Gastrocnemius medialis (tissue), 4 donors: ENCODE measurements around the gene ZNF578. TPM values are rescaled to one million over a fixed set of nuclear protein-coding genes. Genes with fewer than 3 reads are reported as not detected.
A peak's percentile ranks its signal among the peaks of the same experiment; 100 is the strongest.

Source experiments
- ATAC-seq, 2 donors: fragments of 150-250 bp; one replicate each; pipeline ENCODE4 v1.9.1; 2016
- DNase-seq, 2 donors: peaks; one replicate each; pipeline ENCODE4 v3.0.0-alpha.2; 2019
- H3K27ac ChIP-seq, 4 donors: fragments of 200-600 bp; sonication (generic); 1 replicate in 1 of 4; 2 replicates in 3 of 4; pipeline ENCODE4 v1.5.1; 2016 to 2018; ENCODE audit warnings: mild to moderate bottlenecking in 2 of 4, moderate library complexity in 1 of 4
- H3K27me3 ChIP-seq, 3 donors: fragments of 200-600 bp; sonication (generic) in 2 of 3; 1 replicate in 1 of 3; 2 replicates in 2 of 3; pipeline versions ENCODE4 v1.5.1 to v1.6.0; 2016 to 2019; ENCODE audit warnings: mild to moderate bottlenecking in 1 of 3, moderate library complexity in 1 of 3
- H3K36me3 ChIP-seq, 2 donors: fragments of 200-600 bp; sonication (generic) in 1 of 2; one replicate each; pipeline ENCODE4 v1.5.1; 2017 to 2018
- H3K4me1 ChIP-seq, 2 donors: fragments of 200-600 bp; sonication (generic) in 1 of 2; one replicate each; pipeline ENCODE4 v1.5.1; 2016 to 2017; ENCODE audit warnings: mild to moderate bottlenecking in 2 of 2
- H3K4me3 ChIP-seq, 4 donors: fragments of 200-600 bp; sonication (generic) in 3 of 4; 1 replicate in 1 of 4; 2 replicates in 3 of 4; pipeline ENCODE4 v1.5.1; 2016 to 2019; ENCODE audit warnings: mild to moderate bottlenecking in 2 of 4
- H3K9me3 ChIP-seq, 3 donors: fragments of 200-600 bp; sonication (generic) in 2 of 3; 1 replicate in 1 of 3; 2 replicates in 2 of 3; pipeline ENCODE4 v1.5.1; 2016 to 2019
- CTCF ChIP-seq, 5 experiments: fragments of 450-650 bp in 3 of 5; fragments of 200-600 bp in 2 of 5; sonication (generic) in 2 of 5; IDR thresholded peaks in 4 of 5; conservative IDR thresholded peaks in 1 of 5; 1 replicate in 4 of 5; 2 replicates in 1 of 5; pipeline ENCODE4 v1.5.1; 2016 to 2019; ENCODE audit warnings: antibody characterized with exemption in 5 of 5, mild to moderate bottlenecking in 3 of 5, moderate library complexity in 3 of 5
- POLR2A ChIP-seq, 2 donors: fragments of 450-650 bp; IDR thresholded peaks; one replicate each; pipeline ENCODE4 v1.6.1; 2017; ENCODE audit warnings: antibody characterized with exemption in 2 of 2, mild to moderate bottlenecking in 2 of 2, moderate library complexity in 2 of 2
- in situ Hi-C, 4 donors: fragments of 200-750 bp; cut with MboI; loops; one replicate each; pipeline versions ENCODE4 v1.15.0 to v1.8.0; 2017; ENCODE audit warnings: low sequenced_read_pairs in 4 of 4
- intact Hi-C: fragments of 100-400 bp; cut with DNase I; formaldehyde crosslinking; loops from one replicate; pipeline ENCODE4 v1.15.1; 2023; ENCODE audit warnings: low total_unique reads
- total RNA-seq, 4 donors: library from RNA; depleted of rRNA; stranded (reverse); fragments of >200 nt; gene quantifications; one replicate each; pipeline versions ENCODE4 v1.1.0 to v1.2.3, GENCODE V29; 2016

Gene ZNF578
- under 1 TPM in 3 of 4 donors, not detected in 1; 0.20 to 0.63 (median 0.33) TPM for total RNA-seq

GRCh38 chr19:52453324-52454094 lies at the start of gene ZNF578:
TSS of gene ZNF578 (plus strand) at chr19:52453553. CDS start at chr19:52501846, 48,293 bp downstream.
- intact Hi-C loops (no loop called here), in situ Hi-C loops (no loop called here)
- Histone ChIP-seq H3K27me3 (no peaks in the 10 kb centered on the region), H3K4me1 (peaks cover 6 to 7% of the 10 kb centered on the region in 2 donors), H3K36me3 (peaks cover 3 to 21% of the 10 kb centered on the region in 2 donors), H3K27ac (no peak within 1 kb of the TSS), H3K9me3 (peaks cover 0 to 18% (median 5%) of the 10 kb centered on the region in 3 donors), H3K4me3 (peak within 1 kb of the TSS; percentile 59 to 64 (median 62))
- DNase-seq (peak; percentile 19 to 35), ATAC-seq (no peak)
- TF ChIP-seq POLR2A (IDR thresholded peaks at IDR 0.05) (no peak), CTCF (IDR thresholded peaks at IDR 0.05 in 4 of 5, conservative IDR thresholded peaks at IDR 0.05 in 1 of 5) (no peak)

GRCh38 chr19:52410276-52410675 lies 43.1 kb upstream of the ZNF578 start:
- in situ Hi-C loops, result no loop called here
- Histone ChIP-seq H3K9me3 (peaks cover 4 to 44% (median 14%) of the 10 kb centered on the region in 3 donors), H3K36me3 (peaks cover 24 to 100% of the 10 kb centered on the region in 2 donors), H3K4me3 (no peak overlapping the region), H3K27me3 (no peaks in the 10 kb centered on the region), H3K4me1 (no peaks in the 10 kb centered on the region), H3K27ac (no peak overlapping the region)
- TF ChIP-seq POLR2A (IDR thresholded peaks at IDR 0.05) (no peak), CTCF (IDR thresholded peaks at IDR 0.05 in 4 of 5, conservative IDR thresholded peaks at IDR 0.05 in 1 of 5) (no peak)
- no peak for DNase-seq
- ATAC-seq, result no peak
- intact Hi-C loops, result no loop called here

GRCh38 chr19:52415711-52416110 lies 37.6 kb upstream of the ZNF578 start:
- TF ChIP-seq CTCF (IDR thresholded peaks at IDR 0.05 in 4 of 5, conservative IDR thresholded peaks at IDR 0.05 in 1 of 5), result no peak
- no peak for TF ChIP-seq POLR2A (IDR thresholded peaks at IDR 0.05)
- Histone ChIP-seq H3K4me1 (no peaks in the 10 kb centered on the region), H3K27ac (no peak overlapping the region), H3K27me3 (no peaks in the 10 kb centered on the region), H3K36me3 (peaks cover 3 to 49% of the 10 kb centered on the region in 2 donors), H3K4me3 (no peak overlapping the region), H3K9me3 (peaks cover 9 to 60% (median 16%) of the 10 kb centered on the region in 3 donors)
- DNase-seq, result no peak
- intact Hi-C loops (no loop called here), in situ Hi-C loops (no loop called here)
- no peak for ATAC-seq

GRCh38 chr19:52428937-52429336 lies 24.4 kb upstream of the ZNF578 start, which contains the start of gene ZNF534:
TSS of gene ZNF534 (plus strand) at chr19:52429148. CDS start at chr19:52431475, 2,327 bp downstream.
- intact Hi-C loops, result no loop called here
- DNase-seq (no peak), ATAC-seq (no peak)
- Histone ChIP-seq H3K9me3 (peaks cover 0 to 8% (median 0%) of the 10 kb centered on the region in 3 donors), H3K36me3 (peaks cover 0 to 29% of the 10 kb centered on the region in 2 donors), H3K27ac (no peak within 1 kb of the TSS), H3K27me3 (no peaks in the 10 kb centered on the region), H3K4me3 (no peak within 1 kb of the TSS), H3K4me1 (no peaks in the 10 kb centered on the region)
- in situ Hi-C loops, result no loop called here
- TF ChIP-seq POLR2A (IDR thresholded peaks at IDR 0.05) (no peak), CTCF (IDR thresholded peaks at IDR 0.05 in 4 of 5, conservative IDR thresholded peaks at IDR 0.05 in 1 of 5) (no peak)
